Measurements from ENCODE around the gene TMEM129.

The TMEM129 gene

DNA sequence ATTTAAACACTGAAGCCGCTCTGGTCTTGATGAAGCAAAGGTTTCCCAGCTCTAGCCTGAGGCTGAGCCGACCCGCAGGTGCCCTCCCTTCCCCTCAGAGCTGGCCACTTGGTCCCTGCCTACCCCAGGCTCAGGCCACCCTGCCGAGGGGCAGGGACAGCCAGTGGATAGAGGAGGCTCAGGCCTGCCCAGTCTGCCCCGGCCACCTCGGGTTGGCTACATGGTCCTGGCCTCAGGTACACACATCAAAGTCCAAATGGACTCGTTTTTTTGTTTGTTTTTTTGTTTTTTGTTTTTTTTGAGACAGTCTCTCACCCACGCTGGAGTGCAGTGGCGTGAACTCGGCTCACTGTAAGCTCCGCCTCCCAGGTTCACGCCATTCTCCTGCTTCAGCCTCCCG, 24.0 kb upstream of the TMEM129 start:
- no peak for DNase-seq (ENCODE audit: extremely low read depth in 1 of 2, low read depth in 1 of 2)

DNA sequence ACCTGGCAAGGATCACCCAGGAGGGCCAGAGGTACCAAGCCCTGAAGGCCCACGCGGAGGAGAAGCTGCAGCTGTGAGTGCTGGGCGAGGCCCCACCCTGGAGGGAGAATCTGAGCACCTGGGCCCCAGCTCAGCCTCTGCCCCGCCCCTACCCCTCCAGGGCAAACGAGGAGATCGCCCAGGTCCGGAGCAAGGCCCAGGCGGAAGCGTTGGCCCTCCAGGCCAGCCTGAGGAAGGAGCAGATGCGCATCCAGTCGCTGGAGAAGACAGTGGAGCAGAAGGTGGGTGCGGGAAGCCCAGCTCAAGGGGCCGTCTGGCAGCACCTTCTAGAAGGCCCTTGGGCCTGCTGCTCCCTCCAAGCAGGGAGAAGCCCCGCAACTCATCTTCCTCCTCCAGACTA, 23.4 kb upstream of the TMEM129 start:
- DNase-seq (ENCODE audit: extremely low read depth in 1 of 2, low read depth in 1 of 2): no peak

DNA sequence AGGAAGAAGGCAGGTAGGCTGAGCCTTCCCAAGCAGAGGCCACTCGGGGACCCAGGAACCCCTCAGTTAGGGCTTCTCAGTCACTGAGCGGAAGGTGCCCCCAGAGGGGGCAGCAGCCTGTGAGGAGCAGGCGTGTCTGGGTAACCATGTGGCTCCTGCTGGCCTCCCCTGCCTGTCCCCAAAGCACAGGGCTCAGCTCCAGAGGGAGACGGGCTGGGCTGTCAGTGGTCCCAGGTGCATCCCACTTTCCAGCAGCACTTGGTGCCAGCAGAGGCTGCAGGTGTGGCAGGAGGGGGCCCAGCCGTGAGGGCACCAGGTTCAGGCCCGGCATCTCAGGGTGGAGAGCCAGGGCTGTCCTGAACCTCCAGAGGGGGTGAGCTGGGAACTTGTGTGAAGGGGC, 22.9 kb upstream of the TMEM129 start:
- no peak for DNase-seq (ENCODE audit: extremely low read depth in 1 of 2, low read depth in 1 of 2)

DNA sequence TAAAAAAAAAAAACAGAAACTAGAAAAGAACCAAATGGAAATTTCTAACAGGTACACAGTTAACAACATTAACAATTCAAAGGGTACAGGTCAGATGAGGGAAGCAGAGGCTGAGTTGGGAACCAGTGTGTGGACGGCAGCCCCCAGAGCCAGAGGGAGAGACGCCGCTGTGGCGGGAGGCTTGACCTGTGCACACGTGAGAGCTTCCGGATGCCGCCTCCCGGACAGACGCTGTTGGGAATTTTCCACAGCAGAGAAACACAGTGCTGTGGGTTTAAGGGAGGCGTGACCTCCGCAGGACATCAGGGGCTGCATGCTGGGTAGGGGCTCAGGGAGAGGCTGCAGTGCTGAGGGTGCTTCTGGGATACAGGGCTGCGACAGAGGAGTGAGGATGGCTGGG, 22.4 kb upstream of the TMEM129 start:
- no peak for DNase-seq (ENCODE audit: extremely low read depth in 1 of 2, low read depth in 1 of 2)

DNA sequence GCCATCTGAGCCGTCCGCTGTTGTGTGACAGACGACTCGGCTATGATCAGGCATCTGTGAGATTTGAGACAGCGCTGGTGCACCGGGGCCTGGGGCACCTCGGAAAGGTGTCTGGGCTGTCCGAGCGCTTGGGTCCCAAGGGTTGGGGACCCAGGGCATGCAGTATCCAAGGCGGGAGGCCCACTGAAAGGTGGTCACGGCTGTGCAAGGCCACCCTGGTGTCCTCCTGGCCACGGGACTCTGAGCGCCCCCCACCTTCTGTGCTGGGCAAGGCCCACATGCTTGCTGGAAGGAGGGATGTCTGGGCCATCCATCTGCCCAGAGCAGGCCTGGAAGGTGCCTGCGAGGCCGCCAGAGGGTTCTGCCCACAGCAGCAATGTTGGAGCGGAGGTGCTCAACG, 20.1 kb upstream of the TMEM129 start:
- no peak for DNase-seq (ENCODE audit: extremely low read depth in 1 of 2, low read depth in 1 of 2)

DNA sequence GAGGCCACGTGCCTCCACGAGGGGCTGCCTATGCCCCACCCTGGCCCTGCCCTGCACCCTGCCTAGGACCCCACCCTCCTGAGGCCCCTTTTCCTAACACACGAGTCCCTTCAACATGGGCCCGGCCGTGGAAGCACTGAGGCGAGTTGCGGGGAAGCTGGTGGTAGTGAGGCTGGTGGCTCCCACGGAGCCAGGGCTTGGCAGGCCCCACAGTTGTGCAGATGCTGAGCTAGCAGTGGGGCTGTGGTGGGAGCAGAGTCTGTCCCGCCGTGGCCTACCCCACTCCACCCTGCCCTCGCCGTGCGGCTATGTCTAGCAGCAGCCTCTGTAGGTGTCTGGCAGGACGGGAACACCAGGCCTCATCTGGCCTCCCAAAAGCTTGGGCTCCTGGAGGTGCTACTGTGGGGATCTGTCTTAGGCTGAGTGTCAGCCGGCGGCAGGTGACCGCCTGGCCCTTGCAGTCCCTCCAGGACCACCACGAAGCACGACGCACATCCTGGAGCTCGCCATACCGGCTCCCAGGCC, 19.0 kb upstream of the TMEM129 start:
- DNase-seq (ENCODE audit: extremely low read depth in 1 of 2, low read depth in 1 of 2): no peak

DNA sequence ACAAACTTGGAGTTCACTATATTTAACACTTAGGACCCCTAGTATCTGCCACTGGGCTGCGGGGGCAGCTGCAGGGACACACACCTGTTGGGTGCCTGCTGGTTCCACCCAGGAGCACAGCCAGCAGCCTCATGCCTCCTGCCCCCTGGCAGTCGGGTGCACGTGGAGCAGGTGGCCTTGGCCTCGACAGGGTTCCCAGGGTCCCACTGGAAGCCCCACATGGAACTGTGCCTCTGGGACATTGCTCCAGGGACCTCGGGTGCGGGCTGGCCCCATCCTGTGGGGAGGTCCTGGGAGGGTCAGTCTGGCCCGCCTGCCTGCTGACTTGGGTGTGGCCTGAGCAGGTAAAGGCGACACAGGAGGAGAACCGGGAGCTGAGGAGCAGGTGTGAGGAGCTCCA, 18.2 kb upstream of the TMEM129 start:
- DNase-seq (ENCODE audit: extremely low read depth in 1 of 2, low read depth in 1 of 2): no peak

DNA sequence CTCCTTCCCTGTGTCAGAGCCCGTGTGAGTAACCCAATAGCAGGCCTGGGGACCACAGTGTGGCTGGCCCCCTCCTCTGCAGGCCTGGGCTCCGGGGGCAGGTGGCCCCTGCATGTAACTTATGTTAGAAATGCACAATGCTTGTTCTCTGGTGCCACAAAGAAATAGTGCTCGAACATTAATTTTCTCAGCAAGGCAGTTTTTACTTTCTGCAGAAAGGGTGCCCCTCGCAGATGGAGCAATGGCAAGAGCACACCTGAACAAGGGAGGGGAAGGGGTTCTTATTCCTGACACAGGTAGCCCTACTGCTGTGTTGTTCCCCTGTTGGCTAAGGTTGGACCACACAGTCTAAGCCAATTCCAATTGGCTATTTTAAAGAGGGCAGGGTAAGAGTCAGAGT, 17.3 kb upstream of the TMEM129 start:
- DNase-seq (ENCODE audit: extremely low read depth in 1 of 2, low read depth in 1 of 2): no peak

DNA sequence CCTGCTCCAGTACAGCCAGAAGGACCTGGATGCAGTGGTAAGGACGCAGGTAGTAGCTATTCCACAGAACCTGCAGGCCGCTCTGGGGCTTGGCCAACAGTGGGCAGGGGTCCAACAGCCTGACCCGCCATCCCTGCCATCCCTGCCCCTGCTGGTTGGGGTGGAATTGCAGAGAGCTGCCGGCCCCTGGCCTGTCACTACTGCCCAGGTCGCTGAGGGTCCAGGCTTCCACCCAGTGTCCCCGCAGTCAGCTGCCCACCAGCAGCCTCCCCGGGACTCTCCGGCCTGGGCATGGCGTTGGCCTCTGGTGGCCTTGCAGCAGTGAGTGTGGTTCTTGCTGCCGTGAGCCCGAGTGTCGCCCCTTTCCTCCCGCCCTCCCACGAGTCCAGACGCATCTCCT, 16.5 kb upstream of the TMEM129 start:
- no peak for DNase-seq (ENCODE audit: extremely low read depth in 1 of 2, low read depth in 1 of 2)

DNA sequence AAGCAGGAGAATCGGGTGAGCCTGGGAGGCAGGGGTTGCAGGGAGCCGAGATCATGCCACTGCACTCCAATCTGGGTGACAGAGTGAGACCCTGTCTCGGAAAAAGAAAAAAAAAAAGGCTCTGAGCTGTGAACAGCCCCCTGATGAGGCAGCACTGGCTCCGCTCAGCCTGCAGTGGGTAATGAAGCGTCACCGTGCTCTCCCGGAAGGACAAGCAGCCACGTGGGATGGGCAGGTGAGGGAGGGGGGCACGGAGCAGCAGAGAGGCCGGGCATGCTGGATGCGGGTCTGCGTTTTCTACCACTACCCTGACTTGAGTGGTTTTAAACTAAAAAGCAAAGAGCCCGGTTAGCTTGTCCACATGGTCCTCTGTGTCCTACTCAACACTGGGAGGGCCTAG, 15.7 kb upstream of the TMEM129 start:
- no peak for DNase-seq (ENCODE audit: extremely low read depth in 1 of 2, low read depth in 1 of 2)

DNA sequence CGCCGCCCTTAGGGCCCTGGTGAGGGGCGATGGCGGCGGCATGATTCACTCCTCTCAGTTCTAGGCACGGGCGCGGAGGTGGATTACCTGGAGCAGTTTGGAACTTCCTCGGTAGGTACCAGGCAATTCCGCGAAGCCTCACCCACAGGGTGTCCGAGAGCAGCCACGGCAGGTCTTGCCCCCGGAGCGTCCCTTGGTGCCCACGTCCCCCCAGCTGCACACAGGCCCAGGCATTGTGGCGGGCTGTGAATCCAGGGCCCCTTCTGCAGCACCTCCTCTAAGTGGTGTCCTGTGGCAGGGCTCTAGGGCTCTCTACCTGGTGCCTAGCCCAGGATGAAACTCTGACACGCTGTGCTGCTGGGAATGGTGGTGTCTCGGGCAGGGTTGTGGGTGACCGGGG, 14.1 kb upstream of the TMEM129 start:
- DNase-seq (ENCODE audit: extremely low read depth in 1 of 2, low read depth in 1 of 2): no peak

DNA sequence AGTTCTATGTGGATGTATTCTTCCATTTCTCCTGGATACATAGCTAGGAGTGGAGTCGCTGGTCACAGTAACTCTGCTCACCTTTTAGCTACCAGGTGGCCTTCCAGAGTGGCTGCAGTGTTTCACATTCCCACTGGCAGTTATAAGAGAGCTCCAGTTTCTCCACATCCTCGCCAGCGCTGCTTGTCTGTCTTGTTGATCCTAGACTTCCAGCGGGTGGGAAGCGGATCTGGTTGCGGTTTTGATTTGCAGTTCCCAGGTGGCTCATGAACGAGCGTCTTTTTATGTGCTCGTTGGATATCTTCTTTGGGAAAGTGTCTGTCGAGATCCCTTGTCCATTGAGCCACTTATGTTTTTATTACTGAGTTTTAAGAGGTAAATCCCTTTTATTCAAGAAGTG, 11.8 kb upstream of the TMEM129 start:
- no peak for DNase-seq (ENCODE audit: extremely low read depth in 1 of 2, low read depth in 1 of 2)

DNA sequence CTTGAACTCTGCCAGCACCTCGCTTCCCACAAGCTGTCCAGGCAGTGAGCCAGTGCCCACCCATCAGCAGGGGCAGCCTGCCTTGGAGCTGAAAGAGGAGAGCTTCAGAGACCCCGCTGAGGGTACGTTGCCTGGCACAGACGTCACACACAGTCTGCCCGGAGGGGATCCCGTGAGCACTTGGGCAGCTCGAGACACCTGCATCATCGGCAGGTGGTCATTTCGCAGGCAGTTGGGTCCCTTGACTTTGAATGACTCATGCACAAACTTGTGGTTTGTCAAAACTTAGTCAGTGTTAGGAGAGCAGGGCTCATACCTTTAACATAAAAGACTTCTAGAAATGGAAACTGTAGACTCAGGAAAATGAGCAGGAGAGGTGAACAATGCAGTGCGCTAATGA, 10.1 kb upstream of the TMEM129 start:
- no peak for DNase-seq (ENCODE audit: extremely low read depth in 1 of 2, low read depth in 1 of 2)

DNA sequence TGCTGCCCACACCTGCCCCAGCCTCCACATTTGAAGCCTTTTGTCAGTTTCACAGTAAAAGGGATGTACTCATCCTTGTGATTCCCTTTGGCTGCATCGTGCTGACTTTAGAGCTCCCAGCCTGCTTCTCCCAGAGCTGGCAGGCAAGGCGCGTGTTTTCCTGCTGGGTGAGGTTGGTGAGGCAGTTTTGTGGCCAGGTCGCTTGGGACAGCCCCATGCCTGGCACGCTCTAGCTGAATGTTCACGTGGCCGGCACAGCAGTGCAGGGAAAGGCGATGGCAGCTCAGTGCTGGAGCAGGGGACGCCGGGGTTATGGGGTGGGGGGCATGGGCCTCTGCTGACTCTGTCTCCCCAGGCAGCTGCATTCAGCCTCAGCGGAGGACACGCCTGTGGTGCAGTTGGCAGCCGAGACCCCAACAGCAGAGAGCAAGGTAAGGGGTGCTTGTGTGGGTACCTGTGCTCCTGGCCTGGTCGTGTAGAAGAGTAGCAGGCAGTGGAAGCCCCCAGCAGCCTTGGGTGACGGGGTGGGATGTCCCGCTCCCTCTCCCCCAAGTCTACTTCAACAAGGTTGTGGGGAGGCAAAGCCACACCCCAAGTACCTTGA, 9.5 kb upstream of the TMEM129 start:
- DNase-seq (ENCODE audit: extremely low read depth in 1 of 2, low read depth in 1 of 2): no peak

DNA sequence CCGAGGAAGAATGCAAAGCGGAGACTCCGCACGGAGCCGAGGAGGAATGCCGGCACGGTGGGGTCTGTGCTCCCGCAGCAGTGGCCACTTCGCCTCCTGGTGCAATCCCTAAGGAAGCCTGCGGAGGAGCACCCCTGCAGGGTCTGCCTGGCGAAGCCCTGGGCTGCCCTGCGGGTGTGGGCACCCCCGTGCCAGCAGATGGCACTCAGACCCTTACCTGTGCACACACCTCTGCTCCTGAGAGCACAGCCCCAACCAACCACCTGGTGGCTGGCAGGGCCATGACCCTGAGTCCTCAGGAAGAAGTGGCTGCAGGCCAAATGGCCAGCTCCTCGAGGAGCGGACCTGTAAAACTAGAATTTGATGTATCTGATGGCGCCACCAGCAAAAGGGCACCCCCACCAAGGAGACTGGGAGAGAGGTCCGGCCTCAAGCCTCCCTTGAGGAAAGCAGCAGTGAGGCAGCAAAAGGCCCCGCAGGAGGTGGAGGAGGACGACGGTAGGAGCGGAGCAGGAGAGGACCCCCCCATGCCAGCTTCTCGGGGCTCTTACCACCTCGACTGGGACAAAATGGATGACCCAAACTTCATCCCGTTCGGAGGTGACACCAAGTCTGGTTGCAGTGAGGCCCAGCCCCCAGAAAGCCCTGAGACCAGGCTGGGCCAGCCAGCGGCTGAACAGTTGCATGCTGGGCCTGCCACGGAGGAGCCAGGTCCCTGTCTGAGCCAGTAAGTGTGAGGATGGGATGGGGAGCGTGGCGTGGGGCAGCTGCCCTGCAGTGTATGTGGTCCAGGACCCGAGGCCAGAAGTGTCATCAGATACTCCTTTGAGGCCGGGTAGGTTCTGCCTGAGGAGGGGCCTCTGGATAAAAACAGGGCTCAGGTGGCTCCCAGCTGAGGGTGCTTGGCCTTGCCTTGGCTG, 7.2 kb upstream of the TMEM129 start:
- no peak for DNase-seq (ENCODE audit: extremely low read depth in 1 of 2, low read depth in 1 of 2)

DNA sequence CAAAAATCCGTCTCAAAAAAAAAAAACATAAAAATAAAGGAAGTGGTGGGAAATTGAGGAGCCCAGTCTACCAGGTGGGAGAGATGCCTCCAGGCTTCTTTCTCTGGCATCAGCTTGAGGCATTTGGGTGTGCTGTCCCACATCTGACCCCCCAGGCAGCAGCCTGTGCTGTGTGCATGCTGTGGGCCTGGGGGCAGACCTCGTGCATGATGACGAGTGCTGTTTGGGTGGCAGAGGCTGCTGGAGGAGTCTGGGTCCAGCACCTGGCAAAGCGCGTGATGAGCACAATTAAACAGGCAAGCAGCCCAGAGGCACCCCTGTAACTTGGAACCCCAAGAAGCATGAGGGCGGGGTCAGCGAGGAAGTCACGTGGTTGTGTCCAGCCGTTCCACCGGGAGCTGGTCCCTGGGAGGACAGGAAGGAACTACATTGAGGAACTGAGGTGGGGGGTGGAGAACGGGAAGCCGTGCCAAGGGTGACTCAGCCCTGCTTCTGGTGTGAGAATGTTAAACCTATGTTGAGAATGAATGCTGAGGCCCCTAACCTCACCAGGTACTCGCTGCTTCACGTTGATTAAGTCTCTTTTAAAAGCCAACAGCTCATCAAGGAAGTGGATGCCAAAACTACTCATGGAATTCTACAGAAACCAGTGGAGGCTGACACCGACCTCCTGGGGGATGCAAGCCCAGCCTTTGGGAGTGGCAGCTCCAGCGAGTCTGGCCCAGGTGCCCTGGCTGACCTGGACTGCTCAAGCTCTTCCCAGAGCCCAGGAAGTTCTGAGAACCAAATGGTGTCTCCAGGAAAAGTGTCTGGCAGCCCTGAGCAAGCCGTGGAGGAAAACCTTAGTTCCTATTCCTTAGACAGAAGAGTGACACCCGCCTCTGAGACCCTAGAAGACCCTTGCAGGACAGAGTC, 6.3 kb upstream of the TMEM129 start:
- DNase-seq (ENCODE audit: extremely low read depth in 1 of 2, low read depth in 1 of 2): no peak

DNA sequence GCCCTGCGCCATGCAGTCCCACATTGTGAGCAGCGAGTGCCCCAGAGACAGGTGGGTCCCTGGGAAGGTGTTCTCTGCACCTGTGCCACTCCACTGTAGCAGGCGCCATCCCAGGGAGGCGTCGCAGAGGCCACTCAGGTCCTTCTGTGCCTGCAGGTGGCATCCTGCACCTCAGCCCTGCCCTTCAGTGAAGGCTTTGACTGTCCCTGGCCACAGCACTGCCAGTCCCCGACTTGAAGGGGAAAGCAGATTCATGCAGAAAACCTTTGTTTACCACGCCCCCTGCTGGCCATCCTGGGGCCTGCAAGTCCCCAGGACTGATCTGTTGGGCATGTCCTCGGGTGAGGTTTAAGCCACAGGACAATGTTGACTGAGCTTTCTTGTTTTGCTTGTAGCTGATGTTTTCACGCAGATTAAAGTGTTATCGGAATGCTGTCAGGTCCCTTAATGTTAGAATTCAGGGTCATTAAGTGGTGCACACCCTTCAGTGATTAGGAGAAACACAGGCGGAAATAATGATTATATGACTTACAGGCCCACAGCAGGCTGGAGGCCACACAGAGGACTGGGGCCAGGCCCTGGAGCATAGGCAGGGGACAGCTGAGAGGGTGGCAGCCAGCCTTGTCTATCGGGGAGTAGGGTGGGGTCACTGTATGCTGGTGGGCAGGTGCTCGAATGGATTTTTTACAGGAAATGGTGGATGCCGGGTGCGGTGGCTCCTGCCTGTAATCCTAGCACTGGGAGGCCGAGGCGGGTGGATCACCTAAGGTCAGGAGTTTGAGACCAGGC, 5.2 kb upstream of the TMEM129 start:
- DNase-seq (ENCODE audit: extremely low read depth in 1 of 2, low read depth in 1 of 2): peak; percentile 65 to 69

DNA sequence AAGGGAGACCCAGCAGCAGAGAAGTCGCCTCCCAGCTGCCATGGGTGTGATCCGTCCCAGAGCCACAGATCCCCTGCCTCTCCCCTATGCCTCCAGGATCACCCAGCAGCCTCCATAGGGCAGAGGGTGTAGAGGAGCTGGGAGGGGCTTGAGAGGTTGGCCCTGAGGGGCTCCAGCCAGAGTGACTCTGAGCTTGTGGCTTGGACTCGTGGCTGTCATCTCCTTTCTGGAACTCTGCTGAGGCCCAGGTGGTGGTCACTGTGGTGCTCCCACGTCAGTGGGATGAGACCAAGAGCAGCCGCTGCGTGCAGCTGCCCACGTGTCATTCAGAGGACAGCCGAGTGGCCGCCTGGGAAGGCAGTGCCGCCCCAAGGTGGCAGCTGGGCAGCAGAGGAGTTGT, 4.4 kb upstream of the TMEM129 start:
- DNase-seq (ENCODE audit: extremely low read depth in 1 of 2, low read depth in 1 of 2): no peak

DNA sequence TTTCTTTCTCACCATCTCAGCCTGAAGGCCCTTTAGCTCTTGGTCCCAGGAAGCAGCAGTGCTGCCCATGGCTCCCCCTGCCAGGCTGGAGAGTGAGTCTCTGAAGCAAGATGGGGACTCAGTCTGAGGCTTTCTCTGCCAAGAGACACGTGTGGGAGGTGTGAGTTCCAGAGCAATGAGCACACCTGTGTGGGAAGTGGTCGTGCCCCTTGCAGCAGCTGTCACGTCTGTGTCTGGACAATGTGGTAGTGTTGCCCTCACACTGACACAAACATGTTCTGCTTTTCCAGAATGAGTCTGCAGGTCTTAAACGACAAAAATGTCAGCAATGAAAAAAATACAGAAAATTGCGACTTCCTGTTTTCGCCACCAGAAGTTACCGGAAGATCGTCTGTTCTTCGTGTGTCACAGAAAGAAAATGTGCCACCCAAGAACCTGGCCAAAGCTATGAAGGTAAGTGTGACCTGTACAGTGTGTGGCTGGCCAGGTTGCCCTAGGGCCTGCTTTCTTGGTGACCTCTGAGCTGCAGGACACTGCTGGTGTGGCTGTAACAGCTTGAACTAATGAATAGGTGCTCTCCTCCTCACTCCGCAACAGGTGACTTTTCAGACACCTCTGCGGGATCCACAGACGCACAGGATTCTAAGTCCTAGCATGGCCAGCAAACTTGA, 2.1 kb upstream of the TMEM129 start:
- peak in 1 of 2 donors; percentile 65 for DNase-seq (ENCODE audit: extremely low read depth in 1 of 2, low read depth in 1 of 2)

DNA sequence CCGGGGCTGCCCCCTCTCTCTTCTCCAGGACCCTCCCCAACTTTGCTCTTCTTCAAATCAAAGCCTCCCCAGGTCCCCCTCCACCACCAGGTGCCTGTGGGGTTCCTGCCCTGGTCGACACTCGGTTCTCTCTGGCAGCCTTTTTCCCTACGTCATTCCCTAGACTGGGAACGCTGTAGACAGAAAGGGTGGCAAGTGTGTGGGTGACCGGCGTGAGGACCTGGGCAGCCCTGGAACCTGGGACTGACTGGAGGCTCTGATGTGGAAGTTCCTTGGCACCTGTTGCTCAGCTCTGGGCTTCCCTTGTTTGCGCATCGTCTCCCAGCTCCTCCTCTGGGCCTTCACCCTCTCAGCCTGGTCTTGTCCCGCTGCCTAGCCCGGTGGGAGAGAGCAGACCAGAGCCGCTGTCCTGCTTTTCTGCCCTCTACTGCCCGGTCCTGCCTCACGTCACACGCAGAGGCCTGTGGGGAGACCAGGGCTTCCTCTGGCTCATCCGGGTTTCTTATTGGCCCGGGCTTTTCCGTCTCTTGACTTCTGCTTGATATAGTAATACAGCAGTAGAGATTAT, 1.5 kb upstream of the TMEM129 start:
- no peak for DNase-seq (ENCODE audit: extremely low read depth in 1 of 2, low read depth in 1 of 2)
